ENCODE data around the gene MYO18A. TPM values are rescaled to one million over a fixed set of nuclear protein-coding genes. Genes with fewer than 3 reads are reported as not detected.

Gene MYO18A
- total and polyA plus RNA-seq, 10 of the 15 experiments (the other 5 are each of a cell fraction or from before 2014, with no cell fraction given) = 2.9 to 66.0 (median 24.5) TPM

GRCh38 chr17:29080323-29080722 lies 99.9 kb downstream of the MYO18A start (continued):
- no peak for TF ChIP-seq MXI1 (IDR thresholded peaks at IDR 0.05; ENCODE audit: low read depth, low read length)
- TF ChIP-seq MYB (IDR thresholded peaks at IDR 0.05; ENCODE audit: borderline replicate concordance, low read depth, low read length) = no peak
- TF ChIP-seq YY1 (IDR thresholded peaks at IDR 0.05; ENCODE audit: low read depth, low read length) = no peak
- no peak for TF ChIP-seq HDGF (IDR thresholded peaks at IDR 0.05)
- no peak for TF ChIP-seq NR2F1 (conservative IDR thresholded peaks at IDR 0.05)
- no peak for TF ChIP-seq SMARCA5 (IDR thresholded peaks at IDR 0.05)
- no peak for TF ChIP-seq E2F4 (IDR thresholded peaks at IDR 0.05; ENCODE audit: low read depth, low read length)
- TF ChIP-seq NFYA (IDR thresholded peaks at IDR 0.05; ENCODE audit: borderline replicate concordance, low read depth, low read length) = no peak

- ChIA-PET RAD21 (ENCODE audit: unreplicated experiment) (no interaction called here), SMC1A (ENCODE audit: uncharacterized antibody, unreplicated experiment) (interaction anchor here (1.2 kb wide), 1 partner anchor 20 kb away, joined by 3 read pairs; no protein-coding TSS in a partner anchor)
- 97% methylated on average over 28 of the region's 33 CpGs for WGBS (ENCODE audit: insufficient coverage, insufficient replicate concordance, low lambda C conversion rate, missing lambda C conversion rate)
Observed at GRCh38 chr17:29079887-29080286, 100.3 kb downstream of the MYO18A start.

More at GRCh38 chr17:29079887-29080286, 100.3 kb downstream of the MYO18A start:
- Histone ChIP-seq H4K20me1 (ENCODE audit: control insufficient read depth, insufficient read depth) (no peaks in the 10 kb centered on the region), H3K36me3 (ENCODE audit: control insufficient read depth in 2 of 2, insufficient read depth in 2 of 2, low read length in 1 of 2) (peaks cover 3 to 5% of the 10 kb centered on the region in 2 experiments), H3K79me2 (ENCODE audit: control insufficient read depth, insufficient read depth, low read length) (no peaks in the 10 kb centered on the region), H3K9ac (ENCODE audit: control insufficient read depth, insufficient read depth, low read length) (no peak overlapping the region), H2AFZ (ENCODE audit: control insufficient read depth, low read depth, low read length) (no peak overlapping the region), H3K27ac (ENCODE audit: control insufficient read depth, insufficient read depth) (no peak overlapping the region), H3K4me1 (ENCODE audit: control insufficient read depth, insufficient read depth, low read length) (no peaks in the 10 kb centered on the region), H3K27me3 (replicated peaks in 1 of 2; ENCODE audit: control insufficient read depth in 2 of 2, insufficient read depth in 2 of 2, low read length in 1 of 2) (no peaks in the 10 kb centered on the region), H3K4me2 (ENCODE audit: control insufficient read depth, insufficient read depth) (no peak overlapping the region), H3K4me3 (no peak overlapping the region), H3K9me3 (replicated peaks; ENCODE audit: control insufficient read depth, insufficient read depth, low read length) (no peaks in the 10 kb centered on the region)
- DNase-seq (ENCODE audit: low read depth, low spot score) (no peak), FAIRE-seq (no peak), ATAC-seq (no peak)
- TF ChIP-seq SP1 (IDR thresholded peaks at IDR 0.05; ENCODE audit: low read depth, low read length) (no peak), MXI1 (IDR thresholded peaks at IDR 0.05; ENCODE audit: low read depth, low read length) (no peak), ZNF24 (IDR thresholded peaks at IDR 0.05) (no peak), ETV6 (conservative IDR thresholded peaks at IDR 0.05 in 1 of 2, IDR thresholded peaks at IDR 0.05 in 1 of 2; ENCODE audit: borderline replicate concordance in 1 of 2, low read depth in 1 of 2) (no peak), ZNF274 (IDR thresholded peaks at IDR 0.05; ENCODE audit: insufficient read depth, insufficient read length) (no peak), ZNF217 (IDR thresholded peaks at IDR 0.05) (no peak), ZSCAN29 (IDR thresholded peaks at IDR 0.05) (no peak), ZZZ3 (IDR thresholded peaks at IDR 0.05; ENCODE audit: control insufficient read depth, insufficient read length, low read depth) (no peak), HDGF (IDR thresholded peaks at IDR 0.05) (no peak), EED (IDR thresholded peaks at IDR 0.05; ENCODE audit: low read depth) (no peak)
- TF ChIP-seq, protein P1, sequence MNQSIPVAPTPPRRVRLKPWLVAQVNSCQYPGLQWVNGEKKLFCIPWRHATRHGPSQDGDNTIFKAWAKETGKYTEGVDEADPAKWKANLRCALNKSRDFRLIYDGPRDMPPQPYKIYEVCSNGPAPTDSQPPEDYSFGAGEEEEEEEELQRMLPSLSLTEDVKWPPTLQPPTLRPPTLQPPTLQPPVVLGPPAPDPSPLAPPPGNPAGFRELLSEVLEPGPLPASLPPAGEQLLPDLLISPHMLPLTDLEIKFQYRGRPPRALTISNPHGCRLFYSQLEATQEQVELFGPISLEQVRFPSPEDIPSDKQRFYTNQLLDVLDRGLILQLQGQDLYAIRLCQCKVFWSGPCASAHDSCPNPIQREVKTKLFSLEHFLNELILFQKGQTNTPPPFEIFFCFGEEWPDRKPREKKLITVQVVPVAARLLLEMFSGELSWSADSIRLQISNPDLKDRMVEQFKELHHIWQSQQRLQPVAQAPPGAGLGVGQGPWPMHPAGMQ (IDR thresholded peaks at IDR 0.05; ENCODE audit: borderline replicate concordance) = no peak
- TF ChIP-seq, protein P2, sequence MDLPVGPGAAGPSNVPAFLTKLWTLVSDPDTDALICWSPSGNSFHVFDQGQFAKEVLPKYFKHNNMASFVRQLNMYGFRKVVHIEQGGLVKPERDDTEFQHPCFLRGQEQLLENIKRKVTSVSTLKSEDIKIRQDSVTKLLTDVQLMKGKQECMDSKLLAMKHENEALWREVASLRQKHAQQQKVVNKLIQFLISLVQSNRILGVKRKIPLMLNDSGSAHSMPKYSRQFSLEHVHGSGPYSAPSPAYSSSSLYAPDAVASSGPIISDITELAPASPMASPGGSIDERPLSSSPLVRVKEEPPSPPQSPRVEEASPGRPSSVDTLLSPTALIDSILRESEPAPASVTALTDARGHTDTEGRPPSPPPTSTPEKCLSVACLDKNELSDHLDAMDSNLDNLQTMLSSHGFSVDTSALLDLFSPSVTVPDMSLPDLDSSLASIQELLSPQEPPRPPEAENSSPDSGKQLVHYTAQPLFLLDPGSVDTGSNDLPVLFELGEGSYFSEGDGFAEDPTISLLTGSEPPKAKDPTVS (IDR thresholded peaks at IDR 0.05; ENCODE audit: low read depth, low read length) = no peak
- BruUV-seq (replicated peaks) = no TSS peak
- POLR2A ChIA-PET = no interaction called here
- intact Hi-C loops (cut with micrococcal nuclease; ENCODE audit: unreplicated experiment) (no loop called here), in situ Hi-C loops (cut with MboI) (no loop called here)
- CTCF ChIA-PET = no interaction called here

Measured in GM12878 (cell line).